HepG2 (cell line): ENCODE measurements around the gene KLHL33. TPM values are rescaled to one million over a fixed set of nuclear protein-coding genes. Genes with fewer than 3 reads are reported as not detected.

Source experiments
- AGO1 ChIP-seq: fragments of 200-400 bp; formaldehyde crosslinking; IDR thresholded peaks from 2 replicates; pipeline ENCODE4 v1.6.1; 2017; ENCODE audit warnings: mild to moderate bottlenecking, low read depth, low read length, moderate library complexity; ENCODE audit not compliant: poor library complexity, severe bottlenecking
- AKAP8 ChIP-seq: sonication (generic); formaldehyde crosslinking; IDR thresholded peaks from 2 replicates; pipeline ENCODE4 v1.5.1; 2020; ENCODE audit warnings: mild to moderate bottlenecking, missing genetic modification reagents
- BHLHE40 ChIP-seq: IDR thresholded peaks from 2 replicates; pipeline ENCODE4 v1.6.1; 2011; ENCODE audit warnings: low read length, improper control_type of control experiment
- ESRRA ChIP-seq: sonication (generic); formaldehyde crosslinking; IDR thresholded peaks from 2 replicates; pipeline ENCODE4 v1.5.1; 2020; ENCODE audit warnings: mild to moderate bottlenecking, low read depth, missing genetic modification reagents
- FOXJ3 ChIP-seq: sonication (generic); formaldehyde crosslinking; IDR thresholded peaks from 2 replicates; pipeline ENCODE4 v1.4.0; 2020; ENCODE audit warnings: missing genetic modification reagents, mild to moderate bottlenecking, borderline replicate concordance
- PHF20 ChIP-seq: sonication (generic); formaldehyde crosslinking; IDR thresholded peaks from 2 replicates; pipeline ENCODE4 v1.5.0; 2020; ENCODE audit warnings: mild to moderate bottlenecking, missing genetic modification reagents
- RAD51 ChIP-seq: fragments of 450-650 bp; IDR thresholded peaks from 2 replicates; pipeline ENCODE4 v1.6.1; 2016; ENCODE audit warnings: borderline replicate concordance
- RFXANK ChIP-seq: IDR thresholded peaks from 2 replicates; pipeline ENCODE4 v1.6.1; 2016
- SALL1 ChIP-seq: sonication (generic); formaldehyde crosslinking; IDR thresholded peaks from 2 replicates; pipeline ENCODE4 v1.8.0; 2022; ENCODE audit warnings: mild to moderate bottlenecking, missing genetic modification reagents
- SP2 ChIP-seq: sonication (generic); formaldehyde crosslinking; IDR thresholded peaks from 2 replicates; pipeline ENCODE4 v1.5.1; 2020; ENCODE audit warnings: mild to moderate bottlenecking, missing genetic modification reagents
- ZNF552 ChIP-seq: sonication (generic); formaldehyde crosslinking; IDR thresholded peaks from 2 replicates; pipeline ENCODE4 v1.9.0; 2022; ENCODE audit warnings: missing genetic modification reagents, mild to moderate bottlenecking, borderline replicate concordance
- ZNF558 ChIP-seq: sonication (generic); formaldehyde crosslinking; IDR thresholded peaks from 2 replicates; pipeline ENCODE4 v1.9.0; 2022; ENCODE audit warnings: mild to moderate bottlenecking, missing genetic modification reagents, borderline replicate concordance
- ZNF639 ChIP-seq: conservative IDR thresholded peaks from 2 replicates; pipeline ENCODE4 v1.6.1; 2018; ENCODE audit warnings: missing genetic modification reagents
- ZNF670 ChIP-seq: sonication (generic); formaldehyde crosslinking; IDR thresholded peaks from 2 replicates; pipeline ENCODE4 v1.8.0; 2022; ENCODE audit warnings: mild to moderate bottlenecking, missing genetic modification reagents, borderline replicate concordance
- ZNF713 ChIP-seq: sonication (generic); formaldehyde crosslinking; IDR thresholded peaks from 2 replicates; pipeline ENCODE4 v1.4.0; 2020; ENCODE audit warnings: mild to moderate bottlenecking, missing genetic modification reagents
- ZNF780A ChIP-seq: sonication (generic); formaldehyde crosslinking; IDR thresholded peaks from 2 replicates; pipeline ENCODE4 v1.8.0; 2022; ENCODE audit warnings: mild to moderate bottlenecking, missing genetic modification reagents, moderate library complexity
- polyA plus RNA-seq, 8 experiments: library from polyadenylated mRNA; depleted of rRNA in 3 of 8; stranded (reverse) in 7 of 8; unstranded in 1 of 8; fragments of >200 nt; fragmentation: Illumina TruSeq in 4 of 8; extraction: Trizol in 4 of 8; gene quantifications; 2 replicates each; pipeline versions ENCODE4 v1.2.1 to v1.2.3, GENCODE V29; 2011 to 2016; ENCODE audit warnings: low read depth in 4 of 8, missing spikeins in 1 of 8, mixed read lengths in 1 of 8; ENCODE audit not compliant: insufficient read depth in 1 of 8
- total RNA-seq, 5 experiments: library from RNA; depleted of rRNA; stranded (reverse); fragments of >200 nt; fragmentation: Illumina TruSeq; extraction: Trizol; gene quantifications; 2 replicates each; pipeline ENCODE4 v1.2.3, GENCODE V29; 2016; ENCODE audit warnings: low read depth in 1 of 5
- TF ChIP-seq, protein P1 (sequence below), 2 experiments: fragments of 450-650 bp in 1 of 2; sonication (generic) in 1 of 2; formaldehyde crosslinking in 1 of 2; IDR thresholded peaks; 2 replicates each; pipeline versions ENCODE4 v1.6.1 to v1.8.0; 2016 to 2022; ENCODE audit warnings: antibody characterized with exemption in 1 of 2, mild to moderate bottlenecking in 1 of 2, missing genetic modification reagents in 1 of 2
- TF ChIP-seq, protein P2 (sequence below): sonication (generic); formaldehyde crosslinking; IDR thresholded peaks from 2 replicates; pipeline ENCODE4 v1.8.0; 2022; ENCODE audit warnings: missing genetic modification reagents, low read depth, mild to moderate bottlenecking, borderline replicate concordance

Gene KLHL33
- total and polyA plus RNA-seq, 2 of the 13 experiments (the other 11 are each of a cell fraction or from before 2014, with no cell fraction given), result not detected

GRCh38 chr14:20461225-20462141, 25.5 kb upstream of the KLHL33 start, which contains the start of gene PIP4P1 (continued):
- TF ChIP-seq, protein P1, sequence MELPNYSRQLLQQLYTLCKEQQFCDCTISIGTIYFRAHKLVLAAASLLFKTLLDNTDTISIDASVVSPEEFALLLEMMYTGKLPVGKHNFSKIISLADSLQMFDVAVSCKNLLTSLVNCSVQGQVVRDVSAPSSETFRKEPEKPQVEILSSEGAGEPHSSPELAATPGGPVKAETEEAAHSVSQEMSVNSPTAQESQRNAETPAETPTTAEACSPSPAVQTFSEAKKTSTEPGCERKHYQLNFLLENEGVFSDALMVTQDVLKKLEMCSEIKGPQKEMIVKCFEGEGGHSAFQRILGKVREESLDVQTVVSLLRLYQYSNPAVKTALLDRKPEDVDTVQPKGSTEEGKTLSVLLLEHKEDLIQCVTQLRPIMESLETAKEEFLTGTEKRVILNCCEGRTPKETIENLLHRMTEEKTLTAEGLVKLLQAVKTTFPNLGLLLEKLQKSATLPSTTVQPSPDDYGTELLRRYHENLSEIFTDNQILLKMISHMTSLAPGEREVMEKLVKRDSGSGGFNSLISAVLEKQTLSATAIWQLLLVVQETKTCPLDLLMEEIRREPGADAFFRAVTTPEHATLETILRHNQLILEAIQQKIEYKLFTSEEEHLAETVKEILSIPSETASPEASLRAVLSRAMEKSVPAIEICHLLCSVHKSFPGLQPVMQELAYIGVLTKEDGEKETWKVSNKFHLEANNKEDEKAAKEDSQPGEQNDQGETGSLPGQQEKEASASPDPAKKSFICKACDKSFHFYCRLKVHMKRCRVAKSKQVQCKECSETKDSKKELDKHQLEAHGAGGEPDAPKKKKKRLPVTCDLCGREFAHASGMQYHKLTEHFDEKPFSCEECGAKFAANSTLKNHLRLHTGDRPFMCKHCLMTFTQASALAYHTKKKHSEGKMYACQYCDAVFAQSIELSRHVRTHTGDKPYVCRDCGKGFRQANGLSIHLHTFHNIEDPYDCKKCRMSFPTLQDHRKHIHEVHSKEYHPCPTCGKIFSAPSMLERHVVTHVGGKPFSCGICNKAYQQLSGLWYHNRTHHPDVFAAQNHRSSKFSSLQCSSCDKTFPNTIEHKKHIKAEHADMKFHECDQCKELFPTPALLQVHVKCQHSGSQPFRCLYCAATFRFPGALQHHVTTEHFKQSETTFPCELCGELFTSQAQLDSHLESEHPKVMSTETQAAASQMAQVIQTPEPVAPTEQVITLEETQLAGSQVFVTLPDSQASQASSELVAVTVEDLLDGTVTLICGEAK (IDR thresholded peaks at IDR 0.05), result no peak
- TF ChIP-seq, protein P1 (CRISPR knock-in tag; IDR thresholded peaks at IDR 0.05), result peak; percentile 70; the same call in 1 of the 2 replicates
- peak; percentile 94; the same call in 1 of the 2 replicates for TF ChIP-seq RFXANK (CRISPR knock-in tag)
- TF ChIP-seq PHF20 (CRISPR knock-in tag), result peak; percentile 91
- TF ChIP-seq BHLHE40, result peak; percentile 99
- peak; percentile 74; the same call in 1 of the 2 replicates for TF ChIP-seq AKAP8 (CRISPR knock-in tag)
- no peak for TF ChIP-seq ZNF670 (CRISPR knock-in tag)
- no peak for TF ChIP-seq AGO1
- no peak for TF ChIP-seq ZNF552
- TF ChIP-seq ZNF639 (CRISPR knock-in tag), result 0 out of 2 replicates have a peak, but pooled peaks have one; percentile 55
- peak; percentile 84 for TF ChIP-seq SP2 (CRISPR knock-in tag)
- peak; percentile 98 for TF ChIP-seq SALL1
- TF ChIP-seq ZNF780A (CRISPR knock-in tag), result peak; percentile 45; the same call in 1 of the 2 replicates
- TF ChIP-seq, protein P2, sequence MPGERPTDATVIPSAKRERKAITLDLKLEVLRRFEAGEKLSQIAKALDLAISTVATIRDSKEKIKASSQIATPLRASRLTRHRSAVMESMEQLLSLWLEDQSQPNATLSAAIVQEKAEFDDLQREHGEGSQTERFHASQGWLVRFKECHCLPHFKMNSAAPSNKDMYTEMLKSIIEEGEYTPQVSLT, result no peak; the same call in 1 of the 2 replicates
- TF ChIP-seq ZNF713 (CRISPR knock-in tag), result no peak; the same call in 1 of the 2 replicates
- TF ChIP-seq FOXJ3 (CRISPR knock-in tag), result 0 out of 2 replicates have a peak, but pooled peaks have one; percentile 54
- TF ChIP-seq ESRRA (CRISPR knock-in tag), result peak; percentile 73
- TF ChIP-seq ZNF558 (CRISPR knock-in tag), result peak; percentile 84; the same call in 1 of the 2 replicates
- TF ChIP-seq RAD51, result peak; percentile 100
